Measurements from ENCODE around the gene MARK3. TPM values are rescaled to one million over a fixed set of nuclear protein-coding genes. Genes with fewer than 3 reads are reported as not detected.

MARK3 gene
- total RNA-seq, 1 donor from 2014 or later, result 77.9 TPM

DNA sequence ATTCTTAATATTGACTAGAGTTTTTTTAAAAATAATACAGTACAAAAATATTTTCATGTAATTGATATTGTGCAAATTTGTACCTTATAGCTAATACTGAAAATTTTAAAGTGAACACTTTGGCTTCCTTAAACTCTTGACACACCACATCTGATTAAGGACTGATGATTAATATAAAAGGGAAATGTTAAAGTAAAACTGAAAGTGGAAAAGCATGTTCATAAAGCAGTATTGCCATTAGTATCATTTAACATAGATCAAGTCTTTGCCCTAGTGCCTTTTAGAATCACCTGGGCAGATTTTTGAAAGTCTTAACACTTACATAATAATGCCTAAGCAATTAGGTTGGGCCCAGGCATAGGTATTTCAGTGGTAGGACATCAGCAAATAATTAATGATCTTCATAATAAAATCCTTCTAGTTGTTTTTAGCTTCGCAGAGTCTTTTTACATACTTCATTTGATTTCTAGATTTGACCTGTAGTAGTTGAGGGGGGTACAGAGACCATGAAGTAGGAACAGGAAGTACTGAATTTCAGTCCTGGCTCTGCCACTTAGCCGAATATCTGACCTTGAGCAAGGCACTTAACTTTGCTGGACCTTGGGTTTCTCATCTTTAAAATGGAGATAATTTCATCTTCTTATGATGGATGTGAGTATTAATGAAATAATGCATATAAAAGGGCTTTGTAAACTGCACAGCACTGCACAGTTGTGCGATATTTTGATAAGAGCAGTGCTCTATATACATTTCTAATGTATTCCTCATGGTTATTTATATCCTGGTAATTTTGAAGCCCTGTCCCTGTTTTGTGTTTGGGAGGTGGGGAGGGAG, 43.7 kb downstream of the MARK3 start:
- H3K36me3 ChIP-seq (ENCODE audit: control insufficient read depth, insufficient read depth, low read length), result peaks cover 2% of the 10 kb centered on the region
- DNase-seq (ENCODE audit: low read depth) (no peak), FAIRE-seq (no peak)

DNA sequence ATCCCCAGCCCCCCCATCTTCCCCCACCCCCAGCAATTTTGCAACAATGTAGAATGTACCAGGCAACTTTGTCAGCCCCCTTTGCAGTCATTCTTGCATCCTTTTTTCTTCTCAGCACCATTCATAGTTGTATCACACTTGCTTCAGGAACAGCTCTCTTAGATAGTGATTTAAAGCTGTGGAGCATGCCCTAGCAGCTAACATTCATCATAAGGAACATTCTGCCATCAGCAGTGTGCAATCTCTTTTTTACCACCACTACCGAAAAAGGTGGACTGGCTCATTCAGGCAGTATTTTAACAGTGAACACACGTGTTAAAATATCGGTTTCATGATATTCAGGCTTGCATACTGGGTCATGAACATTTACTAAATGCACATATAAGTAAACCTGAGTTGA, 45.1 kb downstream of the MARK3 start:
- no peak for FAIRE-seq
- DNase-seq (ENCODE audit: low read depth), result no peak

More for the DNA sequence above, 43.7 kb downstream of the MARK3 start:
- no peak overlapping the region for H3K4me3 ChIP-seq (ENCODE audit: low read depth, low read length)
- no peaks in the 10 kb centered on the region for H3K27me3 ChIP-seq (ENCODE audit: control insufficient read depth, insufficient read depth, low read length)
- no peak for TF ChIP-seq CTCF (IDR thresholded peaks at IDR 0.05; ENCODE audit: insufficient read depth, low read length, severe bottlenecking)

GRCh38 chr14:103432627-103433026, 47.4 kb downstream of the MARK3 start:
- no peak for TF ChIP-seq CTCF (IDR thresholded peaks at IDR 0.05; ENCODE audit: insufficient read depth, low read length, severe bottlenecking)
- FAIRE-seq (no peak), DNase-seq (ENCODE audit: low read depth) (no peak)
- Histone ChIP-seq H3K36me3 (ENCODE audit: control insufficient read depth, insufficient read depth, low read length) (peaks cover 4% of the 10 kb centered on the region), H3K4me3 (ENCODE audit: low read depth, low read length) (no peak overlapping the region), H3K27me3 (ENCODE audit: control insufficient read depth, insufficient read depth, low read length) (no peaks in the 10 kb centered on the region)

More for the DNA sequence above, 45.1 kb downstream of the MARK3 start:
- H3K27me3 ChIP-seq (ENCODE audit: control insufficient read depth, insufficient read depth, low read length), result no peaks in the 10 kb centered on the region
- H3K4me3 ChIP-seq (ENCODE audit: low read depth, low read length), result no peak overlapping the region
- TF ChIP-seq CTCF (IDR thresholded peaks at IDR 0.05; ENCODE audit: insufficient read depth, low read length, severe bottlenecking), result no peak
- H3K36me3 ChIP-seq (ENCODE audit: control insufficient read depth, insufficient read depth, low read length), result peaks cover 2% of the 10 kb centered on the region

DNA sequence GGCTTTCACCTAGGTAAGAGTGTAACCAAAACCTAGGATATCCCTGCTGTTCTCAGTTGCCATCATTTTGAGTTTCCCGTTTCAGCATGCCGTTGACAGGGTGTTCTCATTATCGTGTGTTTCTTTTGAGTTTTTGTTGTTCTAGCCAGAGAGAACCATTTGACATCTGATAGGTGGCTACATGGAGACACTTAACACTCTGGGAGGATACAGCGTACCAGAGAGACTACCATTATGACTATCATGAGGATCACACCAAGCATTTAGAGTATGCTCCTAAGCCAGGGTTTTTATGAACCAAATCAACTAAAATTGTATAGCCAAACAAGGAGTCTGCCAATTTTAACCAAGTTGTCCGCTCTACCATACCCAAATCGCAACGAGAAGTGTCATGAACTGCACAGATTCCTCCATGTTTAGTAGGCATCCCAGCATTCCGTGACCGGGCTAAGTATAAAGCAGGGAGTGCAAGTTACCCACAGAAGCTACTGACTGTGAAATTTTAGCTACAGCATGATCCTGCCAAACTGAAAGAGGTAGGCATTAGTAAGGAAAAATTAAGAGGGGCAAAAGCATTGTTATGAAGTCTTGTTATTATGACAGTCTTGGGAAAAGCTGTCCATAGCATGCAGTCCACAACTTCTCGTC, 48.8 kb downstream of the MARK3 start:
- H3K36me3 ChIP-seq (ENCODE audit: control insufficient read depth, insufficient read depth, low read length), result peaks cover 5% of the 10 kb centered on the region
- no peak overlapping the region for H3K4me3 ChIP-seq (ENCODE audit: low read depth, low read length)
- TF ChIP-seq CTCF (IDR thresholded peaks at IDR 0.05; ENCODE audit: insufficient read depth, low read length, severe bottlenecking), result no peak
- FAIRE-seq (no peak), DNase-seq (ENCODE audit: low read depth) (no peak)
- no peaks in the 10 kb centered on the region for H3K27me3 ChIP-seq (ENCODE audit: control insufficient read depth, insufficient read depth, low read length)

DNA sequence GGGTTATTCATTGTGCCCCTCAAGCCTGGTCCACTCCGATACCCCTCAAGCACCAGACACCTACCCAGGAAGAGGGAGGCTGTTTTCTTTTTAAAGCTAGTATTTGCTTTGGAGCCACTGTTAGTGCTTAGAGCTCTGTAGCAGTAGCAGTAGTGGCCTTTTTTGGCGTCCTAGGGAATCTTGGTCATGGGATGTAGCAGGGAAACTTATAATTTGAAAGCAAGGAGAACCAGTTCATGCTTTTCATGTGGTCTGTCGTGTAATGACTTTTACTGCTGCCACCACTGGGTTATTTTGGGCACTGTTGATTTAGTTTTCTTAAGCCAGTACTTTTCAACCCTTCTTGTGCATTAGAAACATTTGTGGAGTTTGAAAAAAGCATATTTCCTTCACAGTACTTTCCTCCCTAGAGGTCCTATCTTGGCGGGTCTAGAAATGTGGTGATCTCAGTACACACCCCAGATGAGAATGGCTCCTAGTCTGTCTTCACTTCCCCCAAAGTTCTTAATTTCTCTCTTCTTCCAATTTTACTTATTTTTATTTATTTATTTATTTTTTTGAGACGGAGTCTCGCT, 49.7 kb downstream of the MARK3 start:
- DNase-seq (ENCODE audit: low read depth) (no peak), FAIRE-seq (no peak)
- Histone ChIP-seq H3K36me3 (ENCODE audit: control insufficient read depth, insufficient read depth, low read length) (peaks cover 3% of the 10 kb centered on the region), H3K27me3 (ENCODE audit: control insufficient read depth, insufficient read depth, low read length) (no peaks in the 10 kb centered on the region), H3K4me3 (ENCODE audit: low read depth, low read length) (no peak overlapping the region)
- TF ChIP-seq CTCF (IDR thresholded peaks at IDR 0.05; ENCODE audit: insufficient read depth, low read length, severe bottlenecking), result no peak

Data from bronchial epithelial cell (primary cell).